Mucosa of descending colon (tissue), 3 donors: ENCODE results near the gene GID8. TPM values are rescaled to one million over a fixed set of nuclear protein-coding genes. Genes with fewer than 3 reads are reported as not detected.

Source experiments
- ATAC-seq: fragments of 200-7000 bp; cut with Tn5 transposase; one replicate; pipeline ENCODE4 v1.9.1; 2020; ENCODE audit warnings: mild to moderate bottlenecking, moderate library complexity
- DNase-seq, 3 donors: peaks; one replicate each; pipeline ENCODE4 v3.0.0-alpha.2; 2020
- H3K36me3 ChIP-seq: fragments of 200-600 bp; one replicate; pipeline ENCODE4 v1.8.0; 2021; ENCODE audit warnings: low read depth, mild to moderate bottlenecking
- H3K4me1 ChIP-seq: fragments of 200-600 bp; one replicate; pipeline ENCODE4 v1.8.0; 2021; ENCODE audit warnings: low read depth, mild to moderate bottlenecking
- H3K4me3 ChIP-seq: fragments of 200-600 bp; one replicate; pipeline ENCODE4 v1.8.0; 2021; ENCODE audit warnings: mild to moderate bottlenecking
- H3K9me3 ChIP-seq: fragments of 200-600 bp; one replicate; pipeline ENCODE4 v1.8.0; 2021; ENCODE audit warnings: mild to moderate bottlenecking
- CTCF ChIP-seq: fragments of 200-600 bp; IDR thresholded peaks from one replicate; pipeline ENCODE4 v1.8.0; 2022; ENCODE audit warnings: antibody characterized with exemption, mild to moderate bottlenecking
- intact Hi-C, 2 donors: fragments of 100-400 bp; cut with DNase I in 1 of 2; cut with micrococcal nuclease in 1 of 2; formaldehyde crosslinking; loops; one replicate each; pipeline versions ENCODE4 v1.11.0 to v1.11.1; 2022; cut with DNase I, micrococcal nuclease
- total RNA-seq, 3 donors: library from RNA; stranded (reverse); fragmentation: NEBNext Ultra II Directional in 2 of 3; extraction: Animal tissue kit (Norgen Biotek cat#: 25700) in 2 of 3; gene quantifications; one replicate each; pipeline versions ENCODE4 v1.2.1 to v1.2.4, GENCODE V29; 2021 to 2023
- donor health status: DM: no; HTN: no; CAD: no; lungs with moderate emphysema.
- donor health status: DM: no; HTN: no; CAD: no.
- donor health status: DM: no; HTN: yes; CAD: no.

The GID8 gene
- total RNA-seq, 3 donors from 2014 or later, result 32.6 to 37.1 (median 34.2) TPM

- DNase-seq, result no peak
- Histone ChIP-seq H3K4me3 (no peak overlapping the region), H3K9me3 (no peaks in the 10 kb centered on the region), H3K36me3 (no peaks in the 10 kb centered on the region), H3K4me1 (no peaks in the 10 kb centered on the region)
- ATAC-seq, result no peak
- no peak for TF ChIP-seq CTCF
- intact Hi-C loops, result no loop called here
These were observed 40.6 kb downstream of the GID8 start for GRCh38 chr20:62978561-62978943.

GRCh38 chr20:62979310-62979709 lies 41.4 kb downstream of the GID8 start:
- Histone ChIP-seq H3K9me3 (no peaks in the 10 kb centered on the region), H3K4me1 (no peaks in the 10 kb centered on the region), H3K4me3 (no peak overlapping the region), H3K36me3 (no peaks in the 10 kb centered on the region)
- TF ChIP-seq CTCF, result no peak
- ATAC-seq, result no peak
- DNase-seq, result no peak
- intact Hi-C loops, result no loop called here

GRCh38 chr20:62979876-62980373 lies 42.0 kb downstream of the GID8 start:
- H3K4me1 ChIP-seq, result no peaks in the 10 kb centered on the region
- no peak overlapping the region for H3K4me3 ChIP-seq
- DNase-seq (no peak), ATAC-seq (no peak)
- H3K36me3 ChIP-seq, result no peaks in the 10 kb centered on the region
- H3K9me3 ChIP-seq, result no peaks in the 10 kb centered on the region
- intact Hi-C loops, result no loop called here
- TF ChIP-seq CTCF, result no peak

GRCh38 chr20:62980380-62980960 lies 42.5 kb downstream of the GID8 start:
- ATAC-seq (no peak), DNase-seq (no peak)
- TF ChIP-seq CTCF, result no peak
- Histone ChIP-seq H3K4me3 (no peak overlapping the region), H3K4me1 (no peaks in the 10 kb centered on the region), H3K9me3 (no peaks in the 10 kb centered on the region), H3K36me3 (no peaks in the 10 kb centered on the region)
- intact Hi-C loops, result no loop called here

- intact Hi-C loops, result no loop called here
- no peak for TF ChIP-seq CTCF
- no peaks in the 10 kb centered on the region for H3K9me3 ChIP-seq
- no peaks in the 10 kb centered on the region for H3K36me3 ChIP-seq
- H3K4me3 ChIP-seq, result no peak overlapping the region
- no peaks in the 10 kb centered on the region for H3K4me1 ChIP-seq
- DNase-seq (no peak), ATAC-seq (no peak)
These were observed 43.0 kb downstream of the GID8 start for GRCh38 chr20:62980970-62981369.
